Fibroblast of pulmonary artery (primary cell): Measurements from ENCODE around the gene NHERF2.

ENCODE experiments used
- DNase-seq: peaks from one replicate; pipeline ENCODE4 v3.0.0-alpha.2; 2010; ENCODE audit warnings: low read depth
- H3K4me3 ChIP-seq: replicated peaks from 2 replicates; pipeline ENCODE4 v1.5.1; 2011; ENCODE audit warnings: low read depth, mild to moderate bottlenecking, control low read depth, low read length, moderate library complexity
- CTCF ChIP-seq: IDR thresholded peaks from 2 replicates; pipeline ENCODE4 v1.5.1; 2011; ENCODE audit warnings: mild to moderate bottlenecking, control low read depth, low read length, inconsistent platforms; ENCODE audit errors: missing control alignments

Gene NHERF2

GRCh38 chr16:2003231-2003826 is 23.4 kb upstream of the NHERF2 start:
- H3K4me3 ChIP-seq = no peak overlapping the region
- TF ChIP-seq CTCF = no peak
- DNase-seq = no peak

DNA sequence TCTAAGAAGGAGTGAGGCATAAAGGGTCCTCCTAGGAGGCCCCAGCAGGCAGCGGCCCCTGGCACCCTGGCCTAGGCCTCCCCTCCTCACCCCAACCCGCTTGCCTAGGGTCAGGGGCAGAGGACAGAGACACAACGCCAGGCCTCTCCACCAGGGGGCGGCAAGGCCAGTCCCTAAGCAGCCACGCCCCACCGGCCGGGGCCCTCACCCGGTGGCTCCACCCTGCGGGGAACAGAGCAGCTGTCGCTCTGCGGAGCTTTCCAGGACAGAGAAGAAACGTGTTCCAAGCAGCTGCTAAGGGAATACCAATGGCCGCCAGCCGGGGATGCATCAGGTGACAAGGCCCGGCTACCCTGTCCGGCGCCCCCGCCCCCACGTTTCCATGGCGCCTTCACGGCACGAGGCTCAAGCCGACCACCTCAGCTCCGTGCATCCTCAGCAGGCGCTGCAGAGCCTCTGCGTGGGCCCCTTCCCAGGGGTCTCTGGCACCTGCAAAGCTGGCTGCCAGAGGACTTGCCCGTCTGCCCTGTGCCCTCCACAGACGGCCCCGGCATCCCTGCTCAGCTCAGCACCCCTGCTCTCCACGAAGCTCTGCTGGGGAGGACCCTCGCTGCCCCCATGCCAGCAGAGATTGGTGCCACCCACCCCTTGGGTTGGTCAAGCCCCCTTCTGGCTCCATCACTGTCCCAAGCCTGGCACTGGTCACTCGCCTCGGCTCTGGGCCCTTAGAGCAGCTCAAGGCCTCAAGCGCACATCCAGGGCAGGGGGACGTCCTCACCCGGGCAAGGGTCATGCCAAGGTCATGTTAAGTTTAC is 22.7 kb upstream of the NHERF2 start:
- H3K4me3 ChIP-seq = no peak overlapping the region
- peak; percentile 89 for TF ChIP-seq CTCF
- peak; percentile 84 for DNase-seq

GRCh38 chr16:2004795-2005517 is 21.7 kb upstream of the NHERF2 start:
- TF ChIP-seq CTCF = no peak
- H3K4me3 ChIP-seq = no peak overlapping the region
- no peak for DNase-seq

DNA sequence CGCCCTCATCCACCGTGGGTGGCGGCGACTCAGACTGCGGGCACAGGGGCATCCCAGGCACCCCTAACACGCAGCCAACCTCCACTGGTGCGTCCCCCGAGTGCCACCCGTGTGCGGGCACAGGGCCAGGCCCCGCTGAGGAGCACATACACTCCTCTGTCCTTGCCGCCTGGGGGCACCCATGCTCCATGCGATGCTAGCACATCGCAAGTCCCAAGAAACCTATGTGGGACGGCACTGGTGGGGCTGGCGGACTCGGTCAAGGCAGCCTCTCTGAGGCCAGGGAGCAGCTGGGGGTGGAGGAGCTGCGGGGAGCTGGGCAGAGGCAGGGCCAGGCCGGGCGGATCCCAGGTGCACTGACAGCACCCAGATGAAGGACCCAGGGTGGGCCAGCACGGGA is 21.1 kb upstream of the NHERF2 start:
- TF ChIP-seq CTCF = no peak
- DNase-seq = no peak
- H3K4me3 ChIP-seq = no peak overlapping the region

- no peak for TF ChIP-seq CTCF
- DNase-seq = no peak
- H3K4me3 ChIP-seq = no peak overlapping the region
Measured at GRCh38 chr16:2006317-2006716, 20.4 kb upstream of the NHERF2 start.

GRCh38 chr16:2007081-2007836 is 19.4 kb upstream of the NHERF2 start:
- peak overlapping the region; percentile 68 for H3K4me3 ChIP-seq
- no peak for TF ChIP-seq CTCF

More at GRCh38 chr16:2007081-2007836, 19.4 kb upstream of the NHERF2 start:
- DNase-seq = no peak
